WTC11 (cell line): Measurements from ENCODE around the gene OMA1. TPM values are rescaled to one million over a fixed set of nuclear protein-coding genes. Genes with fewer than 3 reads are reported as not detected.

Experiments
- ATAC-seq: fragments of 200-7000 bp; cut with Tn5 transposase; 2 replicates; pipeline ENCODE4 v1.10.0; 2021; ENCODE audit warnings: mild to moderate bottlenecking, moderate library complexity
- CTCF ChIA-PET: fragments of 300-600 bp; sonication (Branson Sonifier 250); formaldehyde crosslinking; loops from one replicate; lab custom pipeline; 2021; ENCODE audit warnings: antibody characterized with exemption; lab: Charles Lee
- POLR2A ChIA-PET: fragments of 350-600 bp; sonication (Branson Sonifier 250); formaldehyde crosslinking; loops from one replicate; lab custom pipeline; 2021; ENCODE audit warnings: antibody characterized with exemption; lab: Charles Lee
- DNase-seq: peaks from one replicate; pipeline ENCODE4 v3.0.0; 2021; ENCODE audit warnings: low spot score
- H3K27ac Mint-ChIP-seq: 2 replicates; pipeline ENCODE4 v1.8.0; 2021; ENCODE audit warnings: mixed read lengths
- H3K27me3 Mint-ChIP-seq: 2 replicates; pipeline ENCODE4 v1.8.0; 2021; ENCODE audit warnings: low read depth, mild to moderate bottlenecking, moderate library complexity, mixed read lengths
- H3K36me3 Mint-ChIP-seq: 2 replicates; pipeline ENCODE4 v1.8.0; 2021; ENCODE audit warnings: mixed read lengths
- H3K4me1 Mint-ChIP-seq: 2 replicates; pipeline ENCODE4 v1.8.0; 2022; ENCODE audit warnings: mixed read lengths
- H3K4me3 Mint-ChIP-seq: 2 replicates; pipeline ENCODE4 v1.8.0; 2021; ENCODE audit warnings: mild to moderate bottlenecking, moderate library complexity, mixed read lengths
- H3K9me3 Mint-ChIP-seq: 2 replicates; pipeline ENCODE4 v1.8.0; 2021; ENCODE audit warnings: mixed read lengths
- CDX4 ChIP-seq: fragments of 250-450 bp; sonication (Bioruptor Pico); IDR thresholded peaks from 2 replicates; pipeline ENCODE4 v1.9.0; 2021; ENCODE audit warnings: moderate library complexity, mild to moderate bottlenecking, inconsistent platforms, borderline replicate concordance
- EMX1 ChIP-seq: fragments of 250-450 bp; sonication (Bioruptor Pico); IDR thresholded peaks from 2 replicates; pipeline ENCODE4 v1.8.0; 2021; ENCODE audit warnings: mild to moderate bottlenecking
- ERG ChIP-seq: fragments of 250-450 bp; sonication (Bioruptor Pico); IDR thresholded peaks from 2 replicates; pipeline ENCODE4 v1.8.0; 2021; ENCODE audit warnings: mild to moderate bottlenecking
- GTF2I ChIP-seq: fragments of 250-450 bp; sonication (Bioruptor Pico); conservative IDR thresholded peaks from 2 replicates; pipeline ENCODE4 v1.4.0; 2021; ENCODE audit warnings: mild to moderate bottlenecking
- MXD4 ChIP-seq: fragments of 250-450 bp; sonication (Bioruptor Pico); IDR thresholded peaks from 2 replicates; pipeline ENCODE4 v1.8.0; 2021; ENCODE audit warnings: mild to moderate bottlenecking, moderate library complexity, borderline replicate concordance
- NFE2L1 ChIP-seq: sonication (generic); formaldehyde crosslinking; IDR thresholded peaks from 2 replicates; pipeline ENCODE4 v1.8.1; 2023; ENCODE audit warnings: missing genetic modification reagents
- NFYB ChIP-seq: sonication (generic); formaldehyde crosslinking; conservative IDR thresholded peaks from 2 replicates; pipeline ENCODE4 v1.8.0; 2022; ENCODE audit warnings: low read depth, missing genetic modification reagents
- PRRX2 ChIP-seq: fragments of 250-450 bp; sonication (Bioruptor Pico); IDR thresholded peaks from 2 replicates; pipeline ENCODE4 v1.8.0; 2021; ENCODE audit warnings: mild to moderate bottlenecking
- SOX15 ChIP-seq: fragments of 250-450 bp; sonication (Bioruptor Pico); IDR thresholded peaks from 2 replicates; pipeline ENCODE4 v1.9.0; 2021; ENCODE audit warnings: mild to moderate bottlenecking
- TP53 ChIP-seq: sonication (generic); formaldehyde crosslinking; IDR thresholded peaks from 2 replicates; pipeline ENCODE4 v1.8.1; 2023; ENCODE audit warnings: mild to moderate bottlenecking, missing genetic modification reagents
- USF1 ChIP-seq: sonication (generic); formaldehyde crosslinking; IDR thresholded peaks from 2 replicates; pipeline ENCODE4 v1.8.0; 2022; ENCODE audit warnings: mild to moderate bottlenecking, missing genetic modification reagents
- ZNF396 ChIP-seq: fragments of 250-450 bp; sonication (Bioruptor Pico); IDR thresholded peaks from 2 replicates; pipeline ENCODE4 v1.8.0; 2021; ENCODE audit warnings: mild to moderate bottlenecking, moderate library complexity, borderline replicate concordance
- ZNF416 ChIP-seq: fragments of 250-450 bp; sonication (Bioruptor Pico); IDR thresholded peaks from 2 replicates; pipeline ENCODE4 v1.9.0; 2021; ENCODE audit warnings: mild to moderate bottlenecking, inconsistent platforms
- ZNF423 ChIP-seq: fragments of 250-450 bp; sonication (Bioruptor Pico); IDR thresholded peaks from 2 replicates; pipeline ENCODE4 v2.1.2; 2022; ENCODE audit warnings: mild to moderate bottlenecking, moderate library complexity
- total RNA-seq: library from RNA; stranded (reverse); gene quantifications from 3 replicates; pipeline ENCODE4 v1.2.3, GENCODE V29; 2021
- TF ChIP-seq, protein P1 (sequence below): sonication (generic); formaldehyde crosslinking; IDR thresholded peaks from 2 replicates; pipeline ENCODE4 v1.8.0; 2022; ENCODE audit warnings: mild to moderate bottlenecking, missing genetic modification reagents
- TF ChIP-seq, protein P2 (sequence below): fragments of 200-600 bp; IDR thresholded peaks from 2 replicates; pipeline ENCODE4 v1.8.0; 2022; ENCODE audit warnings: antibody characterized with exemption
- TF ChIP-seq, protein P3 (sequence below): sonication (generic); formaldehyde crosslinking; IDR thresholded peaks from 2 replicates; pipeline ENCODE4 v1.8.1; 2023; ENCODE audit warnings: mild to moderate bottlenecking, missing genetic modification reagents

OMA1 gene
- total RNA-seq, 1 experiment from 2014 or later: 10.5 TPM

DNA sequence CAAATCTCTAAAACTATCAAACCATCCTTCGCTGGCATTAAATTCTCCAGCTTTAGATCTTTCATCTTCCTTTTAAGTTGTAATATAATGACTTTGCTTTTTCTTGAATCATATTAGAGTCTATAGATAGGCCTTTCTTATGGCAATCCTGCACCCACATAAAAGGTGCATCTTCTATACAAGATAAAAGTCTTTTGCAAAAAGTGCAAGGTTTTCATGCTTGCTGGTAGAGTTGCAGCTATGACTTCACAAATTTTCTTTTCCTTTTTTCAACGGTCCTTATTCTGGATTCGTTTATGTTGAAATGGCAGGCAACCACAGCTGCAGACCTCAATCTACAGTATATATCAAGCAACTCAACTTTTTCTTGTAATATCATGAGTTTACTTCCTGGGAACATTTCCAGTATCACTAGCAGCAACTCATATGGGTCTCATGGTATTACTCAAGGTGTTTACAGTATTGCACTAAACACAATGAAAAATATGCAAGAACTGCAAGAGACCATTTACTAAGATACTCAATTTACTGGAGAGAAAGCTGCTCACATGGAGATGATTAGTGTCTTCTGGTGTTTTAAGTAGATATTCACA is 22.1 kb downstream of the OMA1 start:
- Mint-ChIP-seq H3K4me1 (no peaks in the 10 kb centered on the region), H3K27ac (no peak overlapping the region), H3K4me3 (no peak overlapping the region), H3K9me3 (no peaks in the 10 kb centered on the region), H3K27me3 (no peaks in the 10 kb centered on the region), H3K36me3 (no peaks in the 10 kb centered on the region)
- ATAC-seq: no peak
- ChIA-PET CTCF (interaction anchor here (0.8 kb wide), 1 partner anchor 31 kb away, joined by 3 read pairs; no protein-coding TSS in a partner anchor), POLR2A (interaction anchor here (0.6 kb wide), 1 partner anchor 22 kb away, joined by 7 read pairs; the partner anchor contains the start of gene OMA1)
- DNase-seq: no peak
- TF ChIP-seq NFYB (CRISPR knock-in tag): no peak

- peaks cover 6% of the 10 kb centered on the region for H3K9me3 Mint-ChIP-seq
- H3K36me3 Mint-ChIP-seq: peaks cover 3% of the 10 kb centered on the region
- H3K27ac Mint-ChIP-seq: no peak overlapping the region
- TF ChIP-seq MXD4: no peak
- TF ChIP-seq, protein P1, sequence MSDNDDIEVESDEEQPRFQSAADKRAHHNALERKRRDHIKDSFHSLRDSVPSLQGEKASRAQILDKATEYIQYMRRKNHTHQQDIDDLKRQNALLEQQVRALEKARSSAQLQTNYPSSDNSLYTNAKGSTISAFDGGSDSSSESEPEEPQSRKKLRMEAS: no peak
- TF ChIP-seq ZNF396 (CRISPR knock-in tag): no peak
- no peak for TF ChIP-seq USF1 (CRISPR knock-in tag)
- TF ChIP-seq, protein P2, sequence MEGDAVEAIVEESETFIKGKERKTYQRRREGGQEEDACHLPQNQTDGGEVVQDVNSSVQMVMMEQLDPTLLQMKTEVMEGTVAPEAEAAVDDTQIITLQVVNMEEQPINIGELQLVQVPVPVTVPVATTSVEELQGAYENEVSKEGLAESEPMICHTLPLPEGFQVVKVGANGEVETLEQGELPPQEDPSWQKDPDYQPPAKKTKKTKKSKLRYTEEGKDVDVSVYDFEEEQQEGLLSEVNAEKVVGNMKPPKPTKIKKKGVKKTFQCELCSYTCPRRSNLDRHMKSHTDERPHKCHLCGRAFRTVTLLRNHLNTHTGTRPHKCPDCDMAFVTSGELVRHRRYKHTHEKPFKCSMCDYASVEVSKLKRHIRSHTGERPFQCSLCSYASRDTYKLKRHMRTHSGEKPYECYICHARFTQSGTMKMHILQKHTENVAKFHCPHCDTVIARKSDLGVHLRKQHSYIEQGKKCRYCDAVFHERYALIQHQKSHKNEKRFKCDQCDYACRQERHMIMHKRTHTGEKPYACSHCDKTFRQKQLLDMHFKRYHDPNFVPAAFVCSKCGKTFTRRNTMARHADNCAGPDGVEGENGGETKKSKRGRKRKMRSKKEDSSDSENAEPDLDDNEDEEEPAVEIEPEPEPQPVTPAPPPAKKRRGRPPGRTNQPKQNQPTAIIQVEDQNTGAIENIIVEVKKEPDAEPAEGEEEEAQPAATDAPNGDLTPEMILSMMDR: peak; percentile 58
- ChIA-PET CTCF (interaction anchor here (0.6 to 1.4 kb wide), 5 partner anchors 31 to 137 kb away, joined by 3 to 7 read pairs (median 4); partner anchors contain the start of gene OMA1), POLR2A (no interaction called here)
- H3K4me1 Mint-ChIP-seq: peaks cover 4% of the 10 kb centered on the region; the same call in 1 of the 2 replicates
- H3K27me3 Mint-ChIP-seq: no peaks in the 10 kb centered on the region
- DNase-seq (no peak), ATAC-seq (peak; percentile 70; the same call in 1 of the 2 replicates)
- H3K4me3 Mint-ChIP-seq: no peak overlapping the region
Measured at GRCh38 chr1:58515794-58516401, 30.6 kb downstream of the OMA1 start.

- Mint-ChIP-seq H3K27me3 (no peaks in the 10 kb centered on the region), H3K36me3 (peaks cover 3% of the 10 kb centered on the region), H3K27ac (no peak overlapping the region), H3K9me3 (peaks cover 7% of the 10 kb centered on the region), H3K4me3 (no peak overlapping the region), H3K4me1 (peaks cover 4% of the 10 kb centered on the region; the same call in 1 of the 2 replicates)
- DNase-seq (no peak), ATAC-seq (no peak)
- TF ChIP-seq ERG (no peak), ZNF423 (CRISPR knock-in tag) (no peak), NFE2L1 (CRISPR knock-in tag) (no peak), ZNF416 (CRISPR knock-in tag) (no peak), GTF2I (no peak), PRRX2 (CRISPR knock-in tag) (no peak), SOX15 (CRISPR knock-in tag) (no peak), CDX4 (no peak), TP53 (no peak), EMX1 (CRISPR knock-in tag) (no peak)
- TF ChIP-seq, protein P3, sequence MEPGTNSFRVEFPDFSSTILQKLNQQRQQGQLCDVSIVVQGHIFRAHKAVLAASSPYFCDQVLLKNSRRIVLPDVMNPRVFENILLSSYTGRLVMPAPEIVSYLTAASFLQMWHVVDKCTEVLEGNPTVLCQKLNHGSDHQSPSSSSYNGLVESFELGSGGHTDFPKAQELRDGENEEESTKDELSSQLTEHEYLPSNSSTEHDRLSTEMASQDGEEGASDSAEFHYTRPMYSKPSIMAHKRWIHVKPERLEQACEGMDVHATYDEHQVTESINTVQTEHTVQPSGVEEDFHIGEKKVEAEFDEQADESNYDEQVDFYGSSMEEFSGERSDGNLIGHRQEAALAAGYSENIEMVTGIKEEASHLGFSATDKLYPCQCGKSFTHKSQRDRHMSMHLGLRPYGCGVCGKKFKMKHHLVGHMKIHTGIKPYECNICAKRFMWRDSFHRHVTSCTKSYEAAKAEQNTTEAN (CRISPR knock-in tag): no peak
- TF ChIP-seq, protein P2: no peak
- ChIA-PET CTCF (interaction anchor here (1.7 kb wide), 1 partner anchor 126 kb away, joined by 4 read pairs; no protein-coding TSS in a partner anchor), POLR2A (no interaction called here)
Measured at GRCh38 chr1:58513956-58514355, 32.6 kb downstream of the OMA1 start.
